NB4 (cell line): ENCODE results near the gene FRY.

Source experiments
- CTCF ChIP-seq: IDR thresholded peaks from one replicate; pipeline ENCODE4 v1.5.1; 2012; ENCODE audit warnings: low read depth, low read length
- POLR2A ChIP-seq: IDR thresholded peaks from 2 replicates; pipeline ENCODE4 v1.6.1; 2011; ENCODE audit warnings: mild to moderate bottlenecking; ENCODE audit not compliant: insufficient read length; ENCODE audit errors: extremely low read depth

GRCh38 chr13:32045982-32046785 lies 14.6 kb downstream of the FRY start:
- TF ChIP-seq CTCF: no peak
- TF ChIP-seq POLR2A: no peak
